Erythroblast (primary cell): ENCODE measurements around the gene DOK7.

Experiments used
- DNase-seq, 2 experiments: peaks; one replicate each; lab custom pipeline; 2025; lab: John Stamatoyannopoulos, UW
- GATA1 ChIP-seq: IDR thresholded peaks from 2 replicates; pipeline ENCODE4 v1.6.1; 2011; ENCODE audit warnings: low read depth, mild to moderate bottlenecking, control low read depth, low read length, moderate library complexity
- POLR2A ChIP-seq: IDR thresholded peaks from 2 replicates; pipeline ENCODE4 v1.6.1; 2011; ENCODE audit warnings: mild to moderate bottlenecking, low read length

Gene DOK7

DNA sequence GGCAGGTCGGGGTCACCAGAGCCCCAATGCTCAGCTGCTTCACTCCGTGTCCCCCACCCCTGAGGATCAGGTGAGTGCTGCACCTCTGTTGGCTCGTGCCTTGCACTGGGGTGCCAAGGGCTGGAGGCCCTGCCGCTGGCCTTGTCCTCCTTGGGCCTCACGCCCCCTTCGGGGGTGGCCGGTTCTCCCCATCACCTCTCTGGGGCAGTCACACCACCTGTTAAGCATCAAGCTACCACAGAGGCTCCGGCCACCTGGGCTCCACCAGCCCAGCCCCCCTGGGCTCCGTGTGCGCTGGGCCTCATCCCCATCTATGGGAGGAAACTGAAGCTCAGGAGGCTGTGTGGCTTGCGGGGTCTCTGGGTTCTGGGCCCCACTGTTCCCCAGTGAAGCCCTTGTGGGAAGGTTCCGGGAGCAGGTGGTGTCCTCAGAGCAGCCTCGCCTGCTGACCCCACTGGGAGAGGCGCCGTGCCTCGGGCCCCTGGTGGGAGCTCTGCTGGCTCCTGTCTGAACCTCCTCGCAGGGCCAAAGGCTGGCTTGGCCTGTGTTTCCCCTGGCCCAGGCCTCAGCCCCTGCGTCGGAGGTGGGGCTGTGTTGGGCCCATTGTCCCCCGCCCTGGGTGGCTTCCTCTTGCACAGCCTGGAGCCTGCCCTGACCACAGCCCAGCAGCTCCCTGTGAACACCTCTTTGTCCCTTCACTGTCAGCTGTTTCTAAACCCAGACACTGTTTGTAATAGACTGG, 30.8 kb downstream of the DOK7 start:
- TF ChIP-seq GATA1: no peak
- TF ChIP-seq POLR2A: no peak
- DNase-seq: no peak

DNA sequence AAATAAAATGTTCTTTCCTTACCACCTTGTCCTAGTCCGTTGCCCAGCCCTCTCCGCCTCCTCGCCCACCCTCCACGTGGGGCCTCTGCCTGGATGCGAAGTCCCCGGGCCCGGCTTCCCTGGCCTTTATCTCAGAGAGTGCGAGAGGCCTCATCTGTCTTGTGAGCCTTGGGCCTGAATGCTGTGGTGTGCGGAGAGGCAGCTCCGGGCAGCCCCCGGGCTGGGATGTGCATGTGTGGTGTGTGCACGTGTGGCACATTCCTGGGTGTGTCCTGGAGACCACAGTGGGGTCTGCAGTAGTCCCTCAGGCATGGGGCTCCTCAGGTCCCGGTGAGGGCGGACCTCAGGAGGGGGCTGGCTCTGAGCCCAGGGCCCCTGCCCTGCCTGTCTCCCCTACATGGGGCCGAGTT, 31.4 kb downstream of the DOK7 start:
- DNase-seq: no peak
- TF ChIP-seq POLR2A (no peak), GATA1 (no peak)

DNA sequence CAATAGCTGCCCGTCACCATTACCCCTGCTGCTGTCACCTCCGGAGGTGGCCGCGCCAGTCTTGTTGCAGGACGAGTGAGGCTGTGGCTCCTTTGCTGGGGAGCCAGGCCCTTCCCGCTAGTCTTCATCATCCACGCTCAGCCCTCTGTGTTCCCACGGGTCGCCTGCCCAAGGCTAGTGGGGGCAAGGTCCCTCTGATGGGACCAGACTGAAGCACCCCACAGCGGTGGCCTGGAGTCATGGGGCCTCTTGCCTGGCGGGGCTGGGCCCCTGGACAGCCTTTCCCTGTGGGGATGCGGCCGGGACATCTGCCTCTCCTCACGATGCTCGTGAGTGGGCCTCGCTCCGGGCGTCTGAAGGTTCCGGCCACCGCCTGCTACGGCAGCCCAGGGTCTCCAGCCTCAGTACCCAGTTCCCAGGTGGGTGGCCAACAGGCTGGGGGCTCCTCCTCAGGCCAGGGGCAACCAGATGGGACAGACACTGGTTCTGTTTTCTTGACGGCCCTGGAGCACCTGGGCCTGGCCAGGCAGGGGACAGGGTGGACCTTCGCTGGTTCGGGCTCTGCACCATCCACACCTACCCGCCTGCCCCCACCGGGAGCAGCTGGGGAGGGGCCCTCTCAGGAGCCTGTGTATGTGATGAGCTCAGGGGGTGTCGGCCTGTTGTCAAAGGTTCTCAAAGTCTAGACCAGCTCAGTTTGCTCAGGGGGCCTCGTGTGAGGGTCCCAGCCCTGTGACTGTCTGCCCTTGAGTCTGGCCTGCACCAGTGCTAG, 32.3 kb downstream of the DOK7 start:
- no peak for DNase-seq
- no peak for TF ChIP-seq POLR2A
- TF ChIP-seq GATA1: no peak

DNA sequence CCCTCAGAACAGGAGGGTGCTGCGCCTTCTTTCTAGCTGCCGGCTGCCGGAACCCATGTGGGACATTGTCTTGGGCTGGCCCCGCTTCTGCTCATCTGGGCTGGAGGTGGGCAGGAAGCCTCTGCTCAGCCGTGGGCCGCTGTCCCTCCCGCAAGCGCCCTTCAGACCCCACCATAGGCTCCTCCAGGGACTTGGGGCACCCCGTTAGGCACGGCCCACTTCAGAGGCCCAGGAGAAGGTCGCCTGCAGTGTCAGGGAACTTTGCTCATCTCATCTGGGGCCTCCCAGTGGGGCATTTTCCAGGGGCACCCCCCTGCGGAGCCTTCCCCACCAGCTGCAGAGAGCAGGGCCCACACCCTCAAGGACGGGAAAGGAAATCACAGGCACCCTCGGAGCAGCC, 32.9 kb downstream of the DOK7 start:
- DNase-seq: no peak
- TF ChIP-seq POLR2A (no peak), GATA1 (no peak)

DNA sequence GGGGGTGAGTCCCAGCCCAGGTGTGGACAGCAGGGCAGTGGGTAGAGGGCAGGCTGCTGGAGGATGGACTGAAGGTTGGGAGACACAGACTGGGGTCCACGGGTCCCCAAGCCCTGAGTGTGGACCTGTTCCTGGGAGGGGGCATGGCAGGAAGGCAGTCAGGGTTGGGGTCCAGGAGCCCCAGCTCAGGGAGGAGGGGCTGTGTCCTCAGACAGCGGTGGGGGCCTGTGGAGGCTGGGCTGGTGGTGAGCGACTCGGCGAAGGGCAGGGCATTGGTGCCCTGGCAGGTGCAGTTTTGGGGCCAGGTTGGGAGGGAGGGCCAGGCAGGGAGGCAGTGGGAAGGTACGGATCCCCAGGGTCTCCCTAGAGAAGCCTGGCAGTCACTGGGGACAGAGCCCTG, 34.0 kb downstream of the DOK7 start:
- no peak for DNase-seq
- TF ChIP-seq GATA1 (no peak), POLR2A (no peak)

DNA sequence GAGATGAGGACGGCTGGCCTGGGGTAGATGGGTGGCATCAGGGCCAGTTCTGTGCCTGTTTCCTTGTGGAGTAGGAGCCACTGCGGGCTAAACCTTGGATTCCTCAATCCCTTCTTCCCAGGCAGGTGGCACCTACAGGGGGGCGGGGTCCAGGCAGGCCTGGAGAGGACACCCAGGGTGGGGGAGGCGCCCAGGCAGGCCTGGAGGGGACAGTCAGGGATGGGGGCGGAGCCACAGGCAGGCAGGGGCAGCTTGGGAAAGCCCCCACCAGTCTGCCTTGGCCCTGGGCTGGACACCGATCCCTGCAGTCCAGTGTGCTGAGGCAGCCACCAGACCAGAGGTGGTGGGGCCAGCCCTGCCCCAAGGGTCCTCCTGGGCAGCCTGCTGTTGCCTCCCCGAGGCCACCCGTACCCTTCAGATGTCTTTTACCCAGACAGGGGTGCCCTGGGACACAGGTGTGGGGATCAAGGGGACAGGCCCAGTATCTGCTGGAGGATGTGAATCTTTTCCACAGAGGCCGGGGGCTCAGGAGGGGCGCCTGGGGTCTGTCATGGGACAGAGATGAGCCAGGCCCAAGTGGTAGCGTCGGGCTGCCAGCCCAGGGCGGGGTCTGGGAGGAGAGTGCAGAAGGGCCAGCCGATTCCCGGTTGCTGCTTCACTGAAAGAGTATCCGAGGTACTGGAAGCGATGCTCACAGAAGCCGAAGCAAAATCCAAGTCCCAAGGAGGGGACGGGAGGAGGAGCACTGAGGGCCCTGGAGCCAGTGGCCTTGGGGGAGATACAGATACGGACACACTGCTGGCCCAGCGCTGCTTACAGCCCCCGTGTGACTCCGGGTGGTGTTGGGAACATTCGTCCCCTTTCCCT, 34.6 kb downstream of the DOK7 start:
- TF ChIP-seq GATA1 (no peak), POLR2A (no peak)
- no peak for DNase-seq

DNA sequence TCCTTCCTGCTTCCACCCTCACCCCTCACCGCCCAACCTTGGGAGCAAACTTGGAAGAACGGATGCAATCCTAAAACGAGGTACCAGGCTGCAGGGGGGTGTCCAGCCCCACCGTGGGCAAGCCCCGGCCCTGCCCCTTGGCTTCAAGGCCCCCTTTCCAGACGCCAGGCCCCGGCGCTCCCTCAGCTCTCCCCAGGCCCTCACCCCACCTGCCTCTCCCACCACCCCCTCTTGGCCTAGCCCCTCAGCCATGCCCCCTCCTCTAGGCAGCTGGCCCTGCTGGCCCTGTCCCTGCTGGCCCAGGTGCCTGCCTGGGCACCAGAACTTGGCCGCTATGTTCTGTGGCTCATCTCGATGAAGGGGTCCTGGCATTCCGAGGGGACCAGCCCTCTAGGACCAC, 35.3 kb downstream of the DOK7 start:
- DNase-seq: no peak
- no peak for TF ChIP-seq GATA1
- TF ChIP-seq POLR2A: no peak

DNA sequence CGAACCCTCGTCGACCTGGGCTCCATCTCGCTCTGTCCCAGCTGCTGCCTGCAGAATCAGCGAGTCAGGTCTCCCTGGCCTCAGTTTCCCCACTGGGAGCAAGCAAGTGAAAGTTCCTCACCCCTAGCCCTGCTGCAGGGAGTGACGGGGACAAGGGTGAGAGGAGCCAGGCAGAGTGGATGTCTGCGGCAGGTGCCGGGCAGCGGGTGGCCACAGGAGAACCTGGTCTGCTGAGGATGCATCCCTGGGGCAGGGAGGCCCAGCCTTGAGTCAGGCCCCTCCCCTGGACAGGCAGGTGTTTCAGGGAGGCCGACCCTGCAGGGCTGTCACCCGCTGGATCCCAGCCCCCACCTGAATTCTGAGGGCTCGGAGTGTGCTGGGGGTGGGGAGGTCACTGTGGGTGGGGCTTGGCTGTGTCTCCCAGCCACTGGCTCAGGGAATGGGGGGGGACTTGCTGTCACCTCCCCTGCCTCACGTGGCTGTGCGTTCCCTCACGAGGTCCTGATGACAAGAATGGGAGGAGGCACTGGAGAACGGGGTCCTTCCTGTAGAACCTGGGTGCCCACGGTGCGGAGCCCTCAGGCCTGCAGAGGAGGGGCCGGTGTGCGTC, 35.9 kb downstream of the DOK7 start:
- TF ChIP-seq POLR2A (no peak), GATA1 (no peak)
- DNase-seq: no peak

DNA sequence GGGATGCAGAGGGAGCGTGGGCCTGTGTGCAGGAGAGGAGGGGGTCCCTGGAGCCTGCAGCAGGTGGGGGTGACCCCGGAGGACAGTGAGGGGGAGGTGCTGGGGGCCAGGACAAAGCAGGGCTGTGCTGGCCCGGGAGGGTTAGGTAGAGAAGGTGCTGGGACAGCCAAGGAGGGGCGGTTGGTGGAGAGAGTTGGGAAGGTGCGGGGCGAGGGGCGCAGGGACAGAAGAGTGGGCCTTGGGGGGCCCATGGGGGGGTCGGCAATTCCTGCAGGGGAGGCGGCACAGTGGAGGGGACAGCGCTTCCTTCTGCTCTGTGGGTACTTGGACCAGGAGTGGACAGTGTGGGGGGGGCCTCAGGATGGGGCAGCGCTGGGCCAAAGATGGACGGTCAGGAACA, 36.6 kb downstream of the DOK7 start:
- no peak for DNase-seq
- TF ChIP-seq POLR2A (no peak), GATA1 (no peak)

DNA sequence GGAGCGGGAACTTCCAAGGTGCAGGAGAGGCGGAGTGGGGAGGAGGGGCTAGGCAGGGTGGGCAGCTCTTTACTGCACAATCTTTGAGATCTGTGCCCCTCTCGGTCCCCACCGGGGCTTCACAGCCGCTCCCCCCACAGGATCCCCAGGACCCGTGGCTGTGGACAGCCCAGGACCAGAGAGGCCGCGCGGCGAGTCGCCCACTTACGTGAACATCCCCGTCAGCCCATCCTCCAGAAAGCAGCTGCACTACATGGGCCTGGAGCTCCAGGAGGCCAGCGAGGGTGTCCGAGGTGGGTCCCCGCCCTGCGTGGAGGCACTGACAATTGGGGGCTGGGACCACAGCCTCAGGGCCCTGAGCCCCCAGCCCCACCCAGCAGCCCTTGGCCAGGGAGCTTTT, 37.0 kb downstream of the DOK7 start:
- TF ChIP-seq GATA1 (no peak), POLR2A (no peak)
- no peak for DNase-seq

DNA sequence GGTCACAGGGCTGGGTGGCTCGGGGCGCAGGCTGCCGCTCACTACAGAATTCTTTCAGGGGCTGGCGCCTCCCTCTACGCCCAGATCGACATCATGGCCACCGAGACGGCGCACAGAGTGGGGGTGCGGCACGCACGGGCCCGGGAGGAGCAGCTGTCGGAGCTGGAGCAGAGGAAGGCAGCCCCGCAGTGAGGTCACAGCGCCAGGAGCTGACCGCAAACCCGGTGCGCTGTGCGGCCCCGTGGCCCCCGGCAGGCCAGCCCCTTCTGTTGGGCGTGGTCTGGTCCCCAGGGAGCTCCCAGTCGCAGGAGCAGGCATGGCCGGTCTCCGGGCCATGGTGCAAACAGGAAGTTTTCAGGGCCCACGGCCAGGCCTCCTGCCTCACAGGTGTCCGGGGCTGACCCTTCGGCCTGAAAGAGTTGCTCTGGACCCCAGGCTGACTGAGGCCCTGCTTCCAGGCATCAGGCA, 37.6 kb downstream of the DOK7 start:
- DNase-seq: no peak
- no peak for TF ChIP-seq GATA1
- no peak for TF ChIP-seq POLR2A

DNA sequence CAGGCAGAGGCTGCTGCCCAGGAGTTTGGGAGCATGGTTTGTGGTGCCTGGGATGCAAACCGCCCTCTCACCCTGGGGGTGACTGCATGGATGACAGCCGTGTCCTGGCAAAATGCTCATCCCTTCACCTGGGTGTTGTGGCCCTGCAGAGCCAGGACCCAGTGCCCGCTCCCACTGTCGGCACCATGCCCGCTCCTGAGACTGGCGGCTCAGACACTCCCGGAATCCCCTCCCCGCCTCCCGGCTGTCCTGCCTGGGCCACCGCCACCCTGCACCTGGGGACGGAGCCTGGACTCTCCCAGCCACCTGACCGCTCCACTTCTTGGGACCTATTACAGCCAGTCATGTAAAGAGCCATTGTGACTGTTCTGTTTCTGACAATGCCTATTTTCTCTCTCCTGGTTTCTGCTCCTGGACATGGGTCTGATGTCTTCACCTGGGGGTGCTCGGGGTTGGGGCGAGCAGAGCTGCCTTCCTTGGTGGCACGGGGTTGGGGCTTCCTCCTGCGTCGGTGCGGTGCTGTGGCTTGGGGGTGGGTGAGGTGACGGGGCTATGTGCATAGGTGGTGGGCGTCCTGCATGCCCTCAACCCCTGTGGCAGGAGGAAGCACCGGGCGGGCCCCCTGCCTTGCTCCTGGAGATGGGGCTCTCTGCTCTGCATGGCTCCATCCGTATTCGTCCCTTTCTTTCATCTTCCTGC, 38.2 kb downstream of the DOK7 start:
- DNase-seq: no peak
- TF ChIP-seq POLR2A: no peak
- no peak for TF ChIP-seq GATA1
